Heart left ventricle (tissue), 16 donors: ENCODE results near the gene ZNF213. TPM values are rescaled to one million over a fixed set of nuclear protein-coding genes. Genes with fewer than 3 reads are reported as not detected.
A peak's percentile ranks its signal among the peaks of the same experiment; 100 is the strongest.

Source experiments
- ATAC-seq, 4 donors: fragments of 200-7000 bp; cut with Tn5 transposase; one replicate each; pipeline ENCODE4 v1.9.1; 2020 to 2022; ENCODE audit warnings: moderate library complexity in 4 of 4, mild to moderate bottlenecking in 3 of 4, moderate number of reproducible peaks in 1 of 4
- DNase-seq, 5 donors: peaks; one replicate each; pipeline ENCODE4 v3.0.0-alpha.2; 2020
- H3K27ac ChIP-seq, 12 donors: fragments of 200-600 bp; sonication (generic) in 4 of 12; one replicate each; pipeline versions ENCODE4 v1.5.0 to v1.8.0; 2016 to 2022; ENCODE audit warnings: mild to moderate bottlenecking in 2 of 12
- H3K27me3 ChIP-seq, 9 donors: fragments of 200-600 bp; sonication (generic) in 2 of 9; one replicate each; pipeline versions ENCODE4 v1.5.1 to v1.8.0; 2016 to 2022; ENCODE audit warnings: mild to moderate bottlenecking in 3 of 9
- H3K36me3 ChIP-seq, 9 donors: fragments of 200-600 bp; sonication (generic) in 2 of 9; one replicate each; pipeline versions ENCODE4 v1.5.0 to v1.8.0; 2018 to 2022; ENCODE audit warnings: mild to moderate bottlenecking in 2 of 9
- H3K4me1 ChIP-seq, 12 donors: fragments of 200-600 bp; sonication (generic) in 4 of 12; one replicate each; pipeline versions ENCODE4 v1.5.0 to v1.8.0; 2016 to 2022; ENCODE audit warnings: mild to moderate bottlenecking in 3 of 12
- H3K4me3 ChIP-seq, 12 donors: fragments of 200-600 bp; sonication (generic) in 4 of 12; one replicate each; pipeline versions ENCODE4 v1.5.0 to v1.8.0; 2017 to 2022; ENCODE audit warnings: mild to moderate bottlenecking in 9 of 12, moderate library complexity in 4 of 12
- H3K9me3 ChIP-seq, 12 donors: fragments of 200-600 bp; sonication (generic) in 4 of 12; one replicate each; pipeline versions ENCODE4 v1.5.0 to v1.8.0; 2016 to 2022; ENCODE audit warnings: mild to moderate bottlenecking in 1 of 12
- POLR2A ChIP-seq, 2 donors: fragments of 450-650 bp; IDR thresholded peaks; one replicate each; pipeline ENCODE4 v1.6.1; 2017; ENCODE audit warnings: antibody characterized with exemption in 2 of 2, mild to moderate bottlenecking in 2 of 2, moderate library complexity in 2 of 2
- WGBS, 4 donors: extraction: QIAGEN DNeasy Blood & Tissue Kit in 2 of 4; methylation state at CpG; one replicate each; pipeline versions ENCODE4 v1.1.5 to v1.1.7; 2013 to 2018; 5-methylcytosine and 5-hydroxymethylcytosine counted together
- intact Hi-C, 10 donors: fragments of 100-400 bp; cut with DNase I; formaldehyde crosslinking; loops; one replicate each; pipeline versions ENCODE4 v1.11.1 to v1.14.2; 2022
- polyA plus RNA-seq, 2 donors: library from polyadenylated mRNA; stranded (reverse); fragments of 200-250 nt; gene quantifications; one replicate each; pipeline ENCODE4 v1.2.3, GENCODE V29; 2013
- total RNA-seq, 9 donors: library from RNA; depleted of rRNA in 2 of 9; stranded (reverse); fragments of >200 nt in 2 of 9; fragmentation: NEBNext Ultra II Directional in 3 of 9; extraction: Animal tissue kit (Norgen Biotek cat#: 25700) in 3 of 9; gene quantifications; one replicate each; pipeline versions ENCODE4 v1.1.0 to v1.2.4, GENCODE V29; 2016 to 2023
- TF ChIP-seq, protein P1 (sequence below), 12 donors: fragments of 200-600 bp; sonication (generic) in 4 of 12; IDR thresholded peaks; one replicate each; pipeline versions ENCODE4 v1.5.0 to v1.8.0; 2018 to 2022; ENCODE audit warnings: antibody characterized with exemption in 12 of 12, mild to moderate bottlenecking in 5 of 12
- donor health status: ischemic (EF 13 %, LVEDD 7.1; RV severe dilation, severe dysfunction).
- donor health status: healthy with polysubstance abuse.
- donor health status: DM: no; HTN: yes; CAD: no.
- donor health status: DM: no; HTN: no; CAD: no.
- donor health status: ischemic (EF 25% LVEDD 6.9; RV normal size, moderate dysfunction).
- donor health status: ischemic (EF 25% LVEDD 5.7; RV mildly dilated, moderate dysfunction).
- donor health status: healthy.
- donor health status: DM: yes; HTN: yes; CAD: no.
- donor health status: ischemic (EF 35%, LVEDD 5.7; RV mildly dilated, moderate dysfunction).
- donor health status: nonischemic (EF 11% LVEDD 7.7; RV severe dilation, severe dysfunction).
- donor health status: DM: yes; HTN: yes; CAD: no.
- donor health status: PGD.
- donor health status: ischemic (EF 29% LVEDD 5.4; RV normal size, mild dysfunction).
- donor health status: nonischemic (EF 23%, LVEDD 6.1; RV moderate dilation, normal function).

Gene ZNF213
- total and polyA plus RNA-seq, 11 donors, result 6.7 to 14.3 (median 8.7) TPM

DNA sequence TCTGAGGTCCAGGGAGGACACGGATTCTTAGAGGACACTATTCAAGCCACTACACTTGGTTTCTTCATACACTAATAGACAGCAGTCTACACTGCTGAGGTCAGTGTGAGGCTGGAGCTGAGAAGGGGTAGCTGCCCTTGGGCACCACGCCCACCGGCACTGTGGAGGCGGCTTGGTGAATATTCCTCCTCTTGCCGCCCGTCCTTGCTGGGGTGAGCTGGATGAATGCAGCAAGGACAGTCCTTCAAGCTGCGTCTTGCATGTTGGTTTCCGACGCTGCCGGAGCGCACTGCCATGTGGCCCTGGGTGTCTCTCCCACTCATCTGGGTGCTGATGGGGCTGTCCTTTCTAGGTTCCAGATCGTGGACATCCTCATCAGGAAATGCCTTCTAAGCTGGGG lies 19.8 kb upstream of the ZNF213 start:
- no peak for ATAC-seq
- no peak overlapping the region for H3K27ac ChIP-seq
- peaks cover 0 to 35% (median 24%) of the 10 kb centered on the region in 12 donors for H3K4me1 ChIP-seq
- intact Hi-C loops, result no loop called here
- no peak overlapping the region for H3K4me3 ChIP-seq
- H3K36me3 ChIP-seq, result peaks cover 0 to 51% (median 46%) of the 10 kb centered on the region in 9 donors
- WGBS, 4 donors, result 89 to 98% (median 91%) methylated on average over 10 to 12 of the region's 12 CpGs
- DNase-seq, result no peak
- H3K9me3 ChIP-seq, result no peaks in the 10 kb centered on the region
- no peak for TF ChIP-seq POLR2A (IDR thresholded peaks at IDR 0.05)
- TF ChIP-seq, protein P1, sequence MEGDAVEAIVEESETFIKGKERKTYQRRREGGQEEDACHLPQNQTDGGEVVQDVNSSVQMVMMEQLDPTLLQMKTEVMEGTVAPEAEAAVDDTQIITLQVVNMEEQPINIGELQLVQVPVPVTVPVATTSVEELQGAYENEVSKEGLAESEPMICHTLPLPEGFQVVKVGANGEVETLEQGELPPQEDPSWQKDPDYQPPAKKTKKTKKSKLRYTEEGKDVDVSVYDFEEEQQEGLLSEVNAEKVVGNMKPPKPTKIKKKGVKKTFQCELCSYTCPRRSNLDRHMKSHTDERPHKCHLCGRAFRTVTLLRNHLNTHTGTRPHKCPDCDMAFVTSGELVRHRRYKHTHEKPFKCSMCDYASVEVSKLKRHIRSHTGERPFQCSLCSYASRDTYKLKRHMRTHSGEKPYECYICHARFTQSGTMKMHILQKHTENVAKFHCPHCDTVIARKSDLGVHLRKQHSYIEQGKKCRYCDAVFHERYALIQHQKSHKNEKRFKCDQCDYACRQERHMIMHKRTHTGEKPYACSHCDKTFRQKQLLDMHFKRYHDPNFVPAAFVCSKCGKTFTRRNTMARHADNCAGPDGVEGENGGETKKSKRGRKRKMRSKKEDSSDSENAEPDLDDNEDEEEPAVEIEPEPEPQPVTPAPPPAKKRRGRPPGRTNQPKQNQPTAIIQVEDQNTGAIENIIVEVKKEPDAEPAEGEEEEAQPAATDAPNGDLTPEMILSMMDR (IDR thresholded peaks at IDR 0.05), result no peak
- H3K27me3 ChIP-seq, result peaks cover 0 to 3% (median 0%) of the 10 kb centered on the region in 9 donors

GRCh38 chr16:3115561-3115960 lies 19.3 kb upstream of the ZNF213 start:
- ATAC-seq (no peak), DNase-seq (no peak)
- Histone ChIP-seq H3K9me3 (no peaks in the 10 kb centered on the region), H3K4me1 (peaks cover 0 to 35% (median 24%) of the 10 kb centered on the region in 12 donors), H3K27me3 (peaks cover 0 to 3% (median 0%) of the 10 kb centered on the region in 9 donors), H3K27ac (no peak overlapping the region), H3K4me3 (no peak overlapping the region), H3K36me3 (peaks cover 0 to 56% (median 51%) of the 10 kb centered on the region in 9 donors)
- intact Hi-C loops, result no loop called here
- 60 to 80% (median 72%) methylated on average over 8 to 14 of the region's 14 CpGs for WGBS, 4 donors
- TF ChIP-seq POLR2A (IDR thresholded peaks at IDR 0.05), result no peak
- TF ChIP-seq, protein P1 (IDR thresholded peaks at IDR 0.05), result peak in 1 of 12 donors; percentile 5

DNA sequence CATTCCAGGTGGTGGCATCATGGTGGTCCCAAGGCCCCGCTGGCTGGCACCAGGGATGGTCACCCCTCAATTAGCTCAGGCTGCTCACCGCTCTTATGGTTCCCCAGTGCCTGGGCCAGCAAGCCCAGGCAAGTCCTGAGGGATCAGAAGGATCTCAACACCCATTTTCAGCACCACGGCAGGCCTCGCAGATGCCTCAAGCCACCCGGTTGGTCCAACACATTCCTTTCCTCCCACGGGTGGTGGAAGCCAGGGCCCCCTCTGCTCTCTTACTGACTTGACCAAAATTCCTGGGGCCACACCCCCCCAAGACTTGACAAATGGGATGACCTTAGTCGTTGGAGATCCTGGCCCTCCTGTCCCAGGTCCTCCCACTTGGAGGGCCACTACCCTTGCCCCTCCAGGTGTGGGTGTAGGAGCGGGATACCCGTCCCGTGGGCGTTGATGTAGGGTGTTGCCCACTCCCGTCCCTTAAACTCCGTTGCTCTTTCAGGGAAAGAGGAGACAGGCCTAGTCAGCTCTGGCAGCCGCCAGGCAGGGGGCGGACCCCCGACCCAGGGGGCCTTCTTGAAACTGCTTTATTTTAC lies 16.5 kb upstream of the ZNF213 start:
- TF ChIP-seq, protein P1 (IDR thresholded peaks at IDR 0.05), result no peak
- TF ChIP-seq POLR2A (IDR thresholded peaks at IDR 0.05), result no peak
- ATAC-seq, result no peak
- Histone ChIP-seq H3K4me1 (peaks cover 0 to 27% (median 14%) of the 10 kb centered on the region in 12 donors), H3K27ac (no peak overlapping the region), H3K36me3 (peaks cover 0 to 58% (median 51%) of the 10 kb centered on the region in 9 donors), H3K4me3 (no peak overlapping the region), H3K27me3 (no peaks in the 10 kb centered on the region), H3K9me3 (no peaks in the 10 kb centered on the region)
- intact Hi-C loops, result no loop called here
- DNase-seq, result no peak
- 86 to 91% (median 89%) methylated on average over 13 to 16 of the region's 16 CpGs for WGBS, 4 donors

GRCh38 chr16:3118846-3119245 lies 16.0 kb upstream of the ZNF213 start:
- WGBS, 4 donors, result 92 to 95% (median 94%) methylated on average over 18 to 20 of the region's 20 CpGs
- Histone ChIP-seq H3K9me3 (no peaks in the 10 kb centered on the region), H3K4me3 (no peak overlapping the region), H3K36me3 (peaks cover 0 to 58% (median 51%) of the 10 kb centered on the region in 9 donors), H3K27ac (no peak overlapping the region), H3K27me3 (no peaks in the 10 kb centered on the region), H3K4me1 (peaks cover 0 to 27% (median 13%) of the 10 kb centered on the region in 12 donors)
- ATAC-seq (no peak), DNase-seq (no peak)
- intact Hi-C loops, result no loop called here
- no peak for TF ChIP-seq POLR2A (IDR thresholded peaks at IDR 0.05)
- TF ChIP-seq, protein P1 (IDR thresholded peaks at IDR 0.05), result no peak
